Measurements from ENCODE around the gene CNRIP1.

CNRIP1 gene

GRCh38 chr2:68252400-68253218 is 67.1 kb downstream of the CNRIP1 start, which contains the start of gene PPP3R1:
Gene PPP3R1 (minus strand): TSS chr2:68252532. CDS start chr2:68252127, 405 bp downstream.
- TF ChIP-seq CTCF (IDR thresholded peaks at IDR 0.05; ENCODE audit: low read depth, low read length), result no peak
- Histone ChIP-seq H3K27me3 (no peaks in the 10 kb centered on the region), H3K9me3 (no peaks in the 10 kb centered on the region), H3K4me3 (ENCODE audit: low read depth, low read length) (peak within 1 kb of the TSS; percentile 85), H3K36me3 (peaks cover 5% of the 10 kb centered on the region; the same call in 1 of the 2 replicates), H3K4me1 (no peaks in the 10 kb centered on the region)
- peak; percentile 91 for DNase-seq

GRCh38 chr2:68251855-68252399 is 67.8 kb downstream of the CNRIP1 start:
- DNase-seq, result peak; percentile 29
- H3K4me3 ChIP-seq (ENCODE audit: low read depth, low read length), result peak overlapping the region; percentile 85
- no peaks in the 10 kb centered on the region for H3K4me1 ChIP-seq
- TF ChIP-seq CTCF (IDR thresholded peaks at IDR 0.05; ENCODE audit: low read depth, low read length), result no peak
- no peaks in the 10 kb centered on the region for H3K27me3 ChIP-seq
- no peaks in the 10 kb centered on the region for H3K9me3 ChIP-seq
- peaks cover 5% of the 10 kb centered on the region; the same call in 1 of the 2 replicates for H3K36me3 ChIP-seq

GRCh38 chr2:68251187-68251854 is 68.4 kb downstream of the CNRIP1 start:
- Histone ChIP-seq H3K9me3 (no peaks in the 10 kb centered on the region), H3K4me3 (ENCODE audit: low read depth, low read length) (peak overlapping the region; percentile 85), H3K27me3 (no peaks in the 10 kb centered on the region), H3K4me1 (no peaks in the 10 kb centered on the region), H3K36me3 (peaks cover 5% of the 10 kb centered on the region; the same call in 1 of the 2 replicates)
- peak; percentile 62 for TF ChIP-seq CTCF (IDR thresholded peaks at IDR 0.05; ENCODE audit: low read depth, low read length)
- DNase-seq, result peak; percentile 55

GRCh38 chr2:68250652-68251186 is 69.0 kb downstream of the CNRIP1 start:
- H3K4me1 ChIP-seq, result no peaks in the 10 kb centered on the region
- H3K4me3 ChIP-seq (ENCODE audit: low read depth, low read length), result peak overlapping the region; percentile 85
- no peak for TF ChIP-seq CTCF (IDR thresholded peaks at IDR 0.05; ENCODE audit: low read depth, low read length)
- peaks cover 5% of the 10 kb centered on the region; the same call in 1 of the 2 replicates for H3K36me3 ChIP-seq
- no peaks in the 10 kb centered on the region for H3K27me3 ChIP-seq
- DNase-seq, result no peak
- no peaks in the 10 kb centered on the region for H3K9me3 ChIP-seq

- Histone ChIP-seq H3K4me3 (ENCODE audit: low read depth, low read length) (peak overlapping the region; percentile 85), H3K4me1 (no peaks in the 10 kb centered on the region), H3K36me3 (peaks cover 5% of the 10 kb centered on the region; the same call in 1 of the 2 replicates), H3K27me3 (no peaks in the 10 kb centered on the region), H3K9me3 (no peaks in the 10 kb centered on the region)
- TF ChIP-seq CTCF (IDR thresholded peaks at IDR 0.05; ENCODE audit: low read depth, low read length), result no peak
- no peak for DNase-seq
These were observed 69.6 kb downstream of the CNRIP1 start for GRCh38 chr2:68250196-68250595.

Data from BE2C (cell line).